Esophagus (tissue), 2 donors: ENCODE results near the gene PDZRN4. TPM values are rescaled to one million over a fixed set of nuclear protein-coding genes. Genes with fewer than 3 reads are reported as not detected.
"Not testable (repeated sequence)": the region's sequence is repeated elsewhere in the genome, so short reads cannot be mapped to it uniquely, and the experiment has no call there.

Source experiments
- H3K27ac ChIP-seq, 2 donors: one replicate each; pipeline ENCODE4 v1.5.1; 2013; ENCODE audit warnings: low read depth in 2 of 2, mild to moderate bottlenecking in 2 of 2, inconsistent platforms in 1 of 2, low read length in 1 of 2, moderate library complexity in 1 of 2
- H3K27me3 ChIP-seq, 2 donors: one replicate each; pipeline ENCODE4 v1.6.1; 2013; ENCODE audit warnings: low read length in 2 of 2, control low read depth in 1 of 2, mild to moderate bottlenecking in 1 of 2; ENCODE audit not compliant: insufficient read depth in 2 of 2, control insufficient read depth in 1 of 2
- H3K36me3 ChIP-seq, 2 donors: one replicate each; pipeline ENCODE4 v1.6.1; 2013; ENCODE audit warnings: low read length in 1 of 2; ENCODE audit not compliant: control insufficient read depth in 2 of 2, insufficient read depth in 2 of 2
- H3K4me1 ChIP-seq, 2 donors: one replicate each; pipeline ENCODE4 v1.6.1; 2013; ENCODE audit warnings: low read length in 1 of 2; ENCODE audit not compliant: control insufficient read depth in 2 of 2, insufficient read depth in 2 of 2
- H3K4me3 ChIP-seq, 2 donors: one replicate each; pipeline ENCODE4 v1.5.1; 2013; ENCODE audit warnings: low read length in 2 of 2, mild to moderate bottlenecking in 2 of 2, low read depth in 1 of 2, moderate library complexity in 1 of 2
- H3K9me3 ChIP-seq, 2 donors: one replicate each; pipeline ENCODE4 v1.6.1; 2013; ENCODE audit warnings: mild to moderate bottlenecking in 2 of 2, low read depth in 1 of 2, low read length in 1 of 2, moderate library complexity in 1 of 2; ENCODE audit not compliant: control insufficient read depth in 2 of 2, insufficient read depth in 1 of 2
- WGBS, 2 donors: extraction: QIAGEN DNeasy Blood & Tissue Kit; methylation state at CpG; one replicate each; pipeline ENCODE4 v1.1.7; 2013; 5-methylcytosine and 5-hydroxymethylcytosine counted together
- polyA plus RNA-seq, 2 donors: library from polyadenylated mRNA; stranded (reverse); fragments of 200-250 nt; gene quantifications; one replicate each; pipeline ENCODE4 v1.2.3, GENCODE V29; 2013
- donor health status: healthy with polysubstance abuse.
- donor health status: Bipolar disorder and iron deficiency.

PDZRN4 gene
- polyA plus RNA-seq, 2 donors: 0.59 to 1.8 TPM

DNA sequence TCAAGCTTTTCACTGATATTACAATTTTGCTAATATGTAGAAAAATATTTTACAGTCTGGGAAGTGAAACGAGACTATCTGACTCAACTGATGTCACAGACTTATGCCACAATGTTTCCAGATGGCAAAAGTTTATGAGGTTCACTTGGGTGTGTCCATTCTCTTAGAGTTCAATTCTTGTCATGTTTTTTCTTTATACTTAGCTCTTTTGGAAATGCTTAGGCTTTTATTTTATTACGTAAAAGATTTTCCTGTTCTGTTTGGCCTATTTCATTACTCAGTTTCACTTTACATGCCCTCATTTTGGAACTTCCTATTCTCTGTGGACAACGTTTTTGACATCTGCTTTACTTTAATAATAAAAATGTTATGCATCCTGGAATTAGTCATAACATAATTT, 2.1 kb upstream of the PDZRN4 start:
- H3K36me3 ChIP-seq: no peaks in the 10 kb centered on the region
- WGBS, 2 donors: 47 to 48% methylated on average over 3 of the region's 3 CpGs
- peaks cover 0 to 2% of the 10 kb centered on the region in 2 donors for H3K9me3 ChIP-seq
- H3K27ac ChIP-seq: no peak overlapping the region
- H3K27me3 ChIP-seq: peaks cover 0 to 15% of the 10 kb centered on the region in 2 donors
- peaks cover 3 to 8% of the 10 kb centered on the region in 2 donors for H3K4me1 ChIP-seq
- no peak overlapping the region for H3K4me3 ChIP-seq

DNA sequence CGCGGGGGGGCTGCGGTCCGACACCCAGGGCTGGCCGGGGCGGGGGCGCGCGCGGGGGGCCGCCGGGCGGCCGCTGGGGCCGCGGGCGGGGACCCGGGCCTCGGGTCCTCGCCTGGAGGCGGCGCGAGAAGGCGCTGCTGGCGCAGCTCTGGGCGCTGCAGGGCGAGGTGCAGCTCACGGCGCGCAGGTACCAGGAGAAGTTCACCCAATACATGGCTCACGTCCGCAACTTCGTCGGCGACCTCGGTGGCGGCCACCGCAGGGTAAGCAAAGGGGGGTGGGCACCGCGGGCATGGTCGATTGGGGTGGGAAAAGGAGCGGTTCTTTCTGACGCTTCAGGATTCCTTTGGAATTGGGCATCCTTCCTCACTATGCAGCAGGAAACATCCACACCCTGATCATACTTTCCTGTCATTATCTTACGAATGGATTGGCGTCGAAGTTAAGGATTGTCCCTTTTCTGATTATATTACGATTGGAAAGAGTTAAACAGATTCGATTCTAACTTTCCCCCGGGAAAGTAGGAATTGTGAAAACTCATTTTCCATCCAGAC, 798 bp downstream of the PDZRN4 start:
- Histone ChIP-seq H3K27ac (peak overlapping the region; percentile 61 to 79), H3K27me3 (peaks cover 0 to 15% of the 10 kb centered on the region in 2 donors), H3K9me3 (peaks cover 0 to 2% of the 10 kb centered on the region in 2 donors), H3K36me3 (no peaks in the 10 kb centered on the region), H3K4me3 (peak overlapping the region; percentile 40 to 50), H3K4me1 (peaks cover 3 to 8% of the 10 kb centered on the region in 2 donors)
- WGBS, 2 donors: 2 to 4% methylated on average over 39 to 49 of the region's 49 CpGs

DNA sequence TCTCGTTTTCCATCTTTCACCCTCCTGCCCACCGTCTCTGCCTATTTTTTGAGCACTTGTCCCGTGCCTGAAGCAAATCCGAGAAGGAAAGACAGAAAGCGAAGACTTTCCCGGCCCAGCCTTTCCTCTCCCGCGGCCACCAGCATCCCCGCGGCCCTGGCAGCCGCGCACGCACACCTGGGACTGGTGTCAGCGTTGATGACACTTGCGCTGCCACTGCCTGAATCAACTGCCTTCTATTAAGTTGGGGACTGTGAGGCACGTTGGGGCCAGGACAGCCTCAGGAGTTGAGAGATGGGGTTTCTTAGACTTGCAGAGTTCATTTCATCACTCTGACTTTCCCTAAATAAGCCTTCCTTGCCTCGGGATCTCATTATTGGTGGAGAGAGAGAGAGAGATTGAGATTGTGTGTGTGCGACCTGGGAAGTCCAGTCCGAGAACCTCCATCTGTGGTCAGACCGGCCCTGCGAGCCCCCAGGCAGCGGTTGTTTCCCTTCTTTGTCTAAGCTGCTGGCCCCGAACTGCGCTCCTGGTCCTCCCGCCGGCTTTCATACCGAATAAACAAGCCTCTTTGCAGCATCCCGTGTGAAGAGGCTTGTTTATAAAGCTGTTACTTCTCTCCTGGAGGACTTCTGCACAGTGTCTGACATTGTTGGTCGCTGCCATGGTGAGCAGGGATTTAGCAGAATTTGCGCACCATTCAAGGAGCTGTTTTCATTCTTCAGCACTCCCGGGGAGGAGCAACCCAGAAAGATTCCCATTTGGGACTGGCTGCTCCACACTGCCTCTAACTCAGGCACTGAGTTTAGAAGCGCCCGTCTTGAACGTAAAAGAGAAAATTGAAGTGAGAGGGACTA, 1.5 kb downstream of the PDZRN4 start:
- Histone ChIP-seq H3K27me3 (peaks cover 0 to 15% of the 10 kb centered on the region in 2 donors), H3K4me1 (peaks cover 3 to 8% of the 10 kb centered on the region in 2 donors), H3K27ac (peak overlapping the region; percentile 61 to 79), H3K4me3 (peak overlapping the region; percentile 17 to 50), H3K36me3 (no peaks in the 10 kb centered on the region), H3K9me3 (peaks cover 0 to 2% of the 10 kb centered on the region in 2 donors)
- WGBS, 2 donors: 2 to 3% methylated on average over 34 of the region's 34 CpGs

- peak overlapping the region in 1 of 2 donors; percentile 50 for H3K4me3 ChIP-seq
- no peak overlapping the region for H3K27ac ChIP-seq
- H3K9me3 ChIP-seq: peaks cover 0 to 2% of the 10 kb centered on the region in 2 donors
- 13 to 14% methylated on average over 5 of the region's 5 CpGs for WGBS, 2 donors
- peaks cover 0 to 15% of the 10 kb centered on the region in 2 donors for H3K27me3 ChIP-seq
- no peaks in the 10 kb centered on the region for H3K36me3 ChIP-seq
- H3K4me1 ChIP-seq: peaks cover 3 to 8% of the 10 kb centered on the region in 2 donors
Observed at GRCh38 chr12:41190338-41190737, 2.2 kb downstream of the PDZRN4 start.

GRCh38 chr12:41191549-41191948, 3.4 kb downstream of the PDZRN4 start:
- 84 to 86% methylated on average over 3 of the region's 3 CpGs for WGBS, 2 donors

DNA sequence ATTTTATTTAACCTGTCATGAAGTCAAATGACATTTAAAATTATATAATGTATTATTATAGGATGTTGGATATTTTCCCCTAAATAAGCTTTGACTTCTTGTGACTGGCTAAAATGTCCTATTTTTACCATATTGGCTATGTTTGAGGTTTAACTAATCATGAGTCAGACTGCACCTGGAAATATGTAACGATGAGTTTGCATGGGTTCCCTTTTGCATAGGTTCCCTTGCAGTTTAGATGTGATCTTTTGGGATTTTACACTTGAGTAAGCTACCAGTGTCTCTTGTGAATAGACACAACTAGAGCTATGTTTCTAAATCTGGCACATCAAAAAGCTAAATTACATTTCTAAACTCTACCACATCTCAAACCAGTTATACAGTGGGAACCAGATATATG, 5.2 kb downstream of the PDZRN4 start:
- H3K27ac ChIP-seq: no peak overlapping the region
- H3K9me3 ChIP-seq: no peaks in the 10 kb centered on the region
- H3K36me3 ChIP-seq: no peaks in the 10 kb centered on the region
- peaks cover 0 to 6% of the 10 kb centered on the region in 2 donors for H3K27me3 ChIP-seq
- peaks cover 1 to 6% of the 10 kb centered on the region in 2 donors for H3K4me1 ChIP-seq
- H3K4me3 ChIP-seq: no peak overlapping the region
- WGBS, 2 donors: 60 to 75% methylated on average over 1 of the region's 1 CpG

More at GRCh38 chr12:41191549-41191948, 3.4 kb downstream of the PDZRN4 start:
- H3K36me3 ChIP-seq, H3K4me1 ChIP-seq, H3K9me3 ChIP-seq, H3K27ac ChIP-seq, H3K4me3 ChIP-seq: not testable (repeated sequence)
- peaks cover 0 to 15% of the 10 kb centered on the region in 2 donors for H3K27me3 ChIP-seq

DNA sequence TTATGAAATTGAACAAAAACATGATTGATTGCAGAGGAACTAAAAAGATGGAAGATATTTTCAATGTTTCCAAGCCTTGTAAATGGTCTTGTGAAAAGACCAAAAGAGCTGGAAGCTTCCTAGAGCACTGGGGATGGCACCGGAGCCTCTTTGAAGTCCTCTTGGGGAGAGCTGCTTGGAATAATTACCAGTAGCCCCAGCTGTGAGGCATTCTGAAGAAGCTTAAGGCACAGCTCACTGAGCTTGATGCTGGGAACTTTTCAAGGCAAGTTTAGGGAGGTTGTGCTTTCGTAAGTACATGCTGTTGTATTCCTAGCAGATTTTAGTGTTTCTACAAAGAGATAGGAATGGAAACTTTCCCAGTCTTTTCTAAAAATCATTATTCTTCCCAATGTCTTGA, 13.9 kb downstream of the PDZRN4 start:
- Histone ChIP-seq H3K27me3 (no peaks in the 10 kb centered on the region), H3K36me3 (no peaks in the 10 kb centered on the region), H3K4me1 (no peaks in the 10 kb centered on the region), H3K4me3 (no peak overlapping the region), H3K9me3 (no peaks in the 10 kb centered on the region), H3K27ac (no peak overlapping the region)
- 35 to 42% methylated on average over 2 of the region's 2 CpGs for WGBS, 2 donors

DNA sequence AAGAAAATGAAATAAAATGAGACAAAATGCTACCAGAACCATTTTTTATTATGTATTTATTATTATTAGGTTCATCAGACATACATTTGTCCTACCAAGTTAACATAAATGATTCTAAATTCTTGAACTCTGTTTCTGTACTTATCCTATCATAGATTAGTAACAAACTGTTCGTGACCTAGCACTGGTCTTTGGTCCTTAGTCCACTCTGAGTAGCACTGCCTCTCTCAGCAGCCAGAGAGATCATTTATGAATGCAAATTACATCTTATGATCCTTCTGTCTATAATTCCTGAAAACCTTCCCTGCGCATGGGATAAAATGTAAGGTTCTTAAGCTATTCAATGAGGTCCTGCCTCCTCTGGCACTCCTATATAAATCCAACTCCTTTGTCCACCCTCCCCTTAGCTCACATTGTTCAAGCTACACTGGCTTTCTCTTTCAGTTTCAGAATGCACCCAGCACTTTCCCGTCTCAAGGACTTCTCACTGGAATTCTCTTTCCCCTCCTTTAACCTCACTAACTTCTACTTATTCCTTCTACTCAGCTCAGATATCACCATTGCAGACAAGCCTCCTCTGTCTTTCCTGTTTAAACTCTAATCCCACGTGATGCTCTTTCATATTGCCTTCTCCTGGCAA, 17.1 kb downstream of the PDZRN4 start:
- Histone ChIP-seq H3K9me3 (no peaks in the 10 kb centered on the region), H3K27me3 (no peaks in the 10 kb centered on the region), H3K4me1 (no peaks in the 10 kb centered on the region), H3K4me3 (peak overlapping the region in 1 of 2 donors; percentile 22), H3K36me3 (no peaks in the 10 kb centered on the region), H3K27ac (peak overlapping the region; percentile 8 to 29)
- WGBS, 2 donors: 38 to 40% methylated on average over 4 of the region's 4 CpGs

DNA sequence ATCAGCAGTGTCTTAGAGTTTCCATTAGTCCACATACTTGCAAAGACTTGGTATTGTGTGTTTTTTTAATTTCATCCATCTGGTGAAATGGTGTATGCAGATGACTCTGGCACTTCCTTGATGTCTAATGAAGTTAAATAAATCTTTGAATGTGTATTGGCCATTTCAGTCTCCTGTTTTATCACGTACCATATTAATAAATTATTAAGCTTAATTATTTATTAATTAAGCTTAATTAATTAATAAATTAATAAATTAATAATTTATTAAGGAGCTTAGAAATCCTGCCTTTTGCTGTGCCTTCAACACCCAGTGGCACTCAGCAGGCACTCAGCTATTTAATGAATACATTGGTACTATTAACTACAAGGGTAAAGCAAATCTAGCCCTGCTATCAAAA, 18.2 kb downstream of the PDZRN4 start:
- 77 to 89% methylated on average over 1 of the region's 1 CpG for WGBS, 2 donors
- no peak overlapping the region for H3K4me3 ChIP-seq
- H3K4me1 ChIP-seq: no peaks in the 10 kb centered on the region
- no peak overlapping the region for H3K27ac ChIP-seq
- no peaks in the 10 kb centered on the region for H3K9me3 ChIP-seq
- no peaks in the 10 kb centered on the region for H3K36me3 ChIP-seq
- no peaks in the 10 kb centered on the region for H3K27me3 ChIP-seq
